Measurements from ENCODE around the gene PPP1R13B.

The PPP1R13B gene

DNA sequence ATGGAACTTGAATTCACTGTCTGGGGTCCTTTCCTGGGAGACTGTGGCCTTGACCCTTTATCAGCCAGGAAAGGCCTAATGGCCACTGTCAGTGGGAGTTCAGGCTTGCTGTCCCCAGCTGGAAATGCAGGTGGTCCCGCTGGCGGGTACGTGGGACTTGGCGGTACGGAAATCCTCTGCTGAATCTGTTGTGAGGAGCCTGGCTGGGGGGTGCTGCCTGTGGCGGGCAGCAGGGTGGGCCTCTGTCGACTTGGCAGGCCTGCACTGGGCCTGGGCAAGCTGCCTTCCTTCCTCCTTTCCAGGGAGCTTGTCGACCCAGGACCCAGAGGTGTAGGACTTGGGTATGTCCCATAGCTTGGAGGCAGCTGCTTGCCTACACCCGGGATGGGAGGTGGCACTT, 105.5 kb downstream of the PPP1R13B start:
- Histone ChIP-seq H3K9ac (ENCODE audit: low read length in 5 of 5) (no peak overlapping the region), H3K27me3 (ENCODE audit: control insufficient read depth in 5 of 5, insufficient read depth in 4 of 5, low read length in 5 of 5) (no peaks in the 10 kb centered on the region), H3K4me1 (ENCODE audit: control insufficient read depth in 5 of 5, insufficient read depth in 5 of 5, low read length in 5 of 5) (peaks cover 4 to 32% (median 21%) of the 10 kb centered on the region in 5 donors), H3K27ac (ENCODE audit: low read depth, low read length) (no peak overlapping the region), H3K4me3 (ENCODE audit: low read depth in 1 of 5, low read length in 5 of 5) (no peak overlapping the region), H3K36me3 (ENCODE audit: control insufficient read depth in 5 of 5, insufficient read depth in 5 of 5, low read length in 5 of 5) (peaks cover 0 to 55% (median 35%) of the 10 kb centered on the region in 5 donors), H3K9me3 (ENCODE audit: control insufficient read depth in 5 of 5, low read length in 5 of 5) (no peaks in the 10 kb centered on the region)

DNA sequence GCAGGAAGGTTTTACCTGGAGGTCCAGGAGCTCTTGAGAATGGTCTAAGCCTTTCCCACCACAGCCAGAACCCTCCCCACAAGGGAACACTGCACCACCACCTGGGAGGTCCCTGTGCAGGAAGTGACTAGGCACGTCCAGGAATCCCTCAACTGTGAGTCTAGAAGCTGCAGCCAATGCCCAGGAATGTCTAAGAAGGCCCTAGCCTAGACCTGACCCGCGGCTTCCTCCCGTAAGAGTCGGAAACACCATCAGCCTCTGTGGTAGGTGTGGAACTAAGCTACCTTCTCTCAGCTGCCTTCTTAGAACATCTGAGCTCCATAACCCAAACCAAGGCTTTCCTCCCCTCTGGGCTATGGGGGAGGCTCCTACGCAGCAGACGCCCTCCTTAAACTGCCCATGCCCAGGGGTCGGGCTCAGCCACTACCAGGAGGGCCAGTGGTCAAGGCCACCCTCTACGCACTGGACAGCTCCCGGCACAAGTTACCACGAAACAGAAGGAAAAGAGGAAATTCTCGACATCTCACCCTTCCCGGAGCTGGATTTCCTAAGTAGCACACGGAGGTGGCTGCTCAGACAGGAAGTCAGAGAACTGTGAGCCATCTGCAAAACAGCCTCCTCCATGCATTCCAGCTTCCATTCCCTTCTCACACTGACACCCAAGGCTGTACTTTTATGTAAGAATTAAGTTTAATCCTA, 106.2 kb downstream of the PPP1R13B start:
- Histone ChIP-seq H3K27me3 (ENCODE audit: control insufficient read depth in 5 of 5, insufficient read depth in 4 of 5, low read length in 5 of 5) (no peaks in the 10 kb centered on the region), H3K4me1 (ENCODE audit: control insufficient read depth in 5 of 5, insufficient read depth in 5 of 5, low read length in 5 of 5) (peaks cover 6 to 40% (median 28%) of the 10 kb centered on the region in 5 donors), H3K9me3 (ENCODE audit: control insufficient read depth in 5 of 5, low read length in 5 of 5) (no peaks in the 10 kb centered on the region), H3K4me3 (ENCODE audit: low read depth in 1 of 5, low read length in 5 of 5) (no peak overlapping the region), H3K36me3 (ENCODE audit: control insufficient read depth in 5 of 5, insufficient read depth in 5 of 5, low read length in 5 of 5) (peaks cover 0 to 55% (median 37%) of the 10 kb centered on the region in 5 donors), H3K9ac (ENCODE audit: low read length in 5 of 5) (no peak overlapping the region), H3K27ac (ENCODE audit: low read depth, low read length) (no peak overlapping the region)

DNA sequence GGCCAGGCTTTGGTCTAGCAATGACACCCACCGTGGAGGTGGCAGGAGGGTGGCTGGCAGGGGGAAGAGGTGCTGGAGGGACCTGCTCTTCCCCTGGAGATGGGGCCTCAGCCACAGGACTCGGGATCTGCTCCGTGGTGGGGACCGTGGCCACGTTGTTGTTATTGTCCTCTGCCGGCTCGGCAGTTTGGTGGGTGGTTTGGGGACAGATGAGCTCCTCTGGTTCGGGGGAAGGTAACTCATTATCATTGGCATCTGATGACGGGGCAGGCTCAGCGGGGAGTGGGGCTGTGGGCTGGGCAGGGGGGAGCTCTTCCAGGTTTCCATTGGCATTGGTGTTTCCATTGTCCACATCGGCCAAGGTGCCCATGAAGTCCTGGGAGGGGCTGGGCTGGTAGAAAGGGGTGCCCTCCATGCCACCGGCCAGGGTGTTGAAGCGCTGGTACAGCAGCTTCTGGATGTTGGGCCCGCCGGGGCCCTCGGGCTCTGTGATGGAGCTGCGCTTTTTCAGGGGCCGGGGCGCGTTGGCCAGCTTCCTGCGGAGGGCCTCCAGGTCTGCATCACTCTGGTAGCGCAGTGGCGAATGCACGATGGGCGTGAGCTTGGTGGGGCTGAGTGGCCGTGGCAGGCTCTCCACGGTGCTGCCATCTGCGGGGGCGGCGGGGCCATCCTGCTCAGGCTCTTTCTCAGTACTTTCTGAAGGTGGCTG, 107.4 kb downstream of the PPP1R13B start:
- no peaks in the 10 kb centered on the region for H3K9me3 ChIP-seq (ENCODE audit: control insufficient read depth in 5 of 5, low read length in 5 of 5)
- H3K4me1 ChIP-seq (ENCODE audit: control insufficient read depth in 5 of 5, insufficient read depth in 5 of 5, low read length in 5 of 5): peaks cover 8 to 51% (median 37%) of the 10 kb centered on the region in 5 donors
- H3K27me3 ChIP-seq (ENCODE audit: control insufficient read depth in 5 of 5, insufficient read depth in 4 of 5, low read length in 5 of 5): no peaks in the 10 kb centered on the region
- H3K4me3 ChIP-seq (ENCODE audit: low read depth in 1 of 5, low read length in 5 of 5): no peak overlapping the region
- no peak overlapping the region for H3K9ac ChIP-seq (ENCODE audit: low read length in 5 of 5)
- no peak overlapping the region for H3K27ac ChIP-seq (ENCODE audit: low read depth, low read length)
- peaks cover 0 to 56% (median 33%) of the 10 kb centered on the region in 5 donors for H3K36me3 ChIP-seq (ENCODE audit: control insufficient read depth in 5 of 5, insufficient read depth in 5 of 5, low read length in 5 of 5)

DNA sequence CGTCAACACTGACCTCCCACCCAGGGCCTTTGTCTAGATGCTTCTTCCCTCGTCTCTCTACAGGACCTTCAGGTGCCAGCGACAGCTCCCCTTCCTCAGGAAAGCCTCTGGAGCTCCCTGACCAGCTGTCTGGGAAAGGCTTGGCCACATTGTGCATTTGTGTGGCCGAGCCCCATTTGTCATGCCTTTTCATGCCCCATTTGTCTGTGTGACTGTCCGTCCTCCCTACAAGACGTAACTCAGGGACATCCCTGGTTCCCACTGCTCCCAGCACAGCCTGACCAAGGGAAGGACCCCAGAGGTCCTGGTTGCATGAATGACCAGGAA, 107.9 kb downstream of the PPP1R13B start:
- Histone ChIP-seq H3K27ac (ENCODE audit: low read depth, low read length) (no peak overlapping the region), H3K4me3 (ENCODE audit: low read depth in 1 of 5, low read length in 5 of 5) (no peak overlapping the region), H3K27me3 (ENCODE audit: control insufficient read depth in 5 of 5, insufficient read depth in 4 of 5, low read length in 5 of 5) (no peaks in the 10 kb centered on the region), H3K9ac (ENCODE audit: low read length in 5 of 5) (no peak overlapping the region), H3K9me3 (ENCODE audit: control insufficient read depth in 5 of 5, low read length in 5 of 5) (no peaks in the 10 kb centered on the region), H3K36me3 (ENCODE audit: control insufficient read depth in 5 of 5, insufficient read depth in 5 of 5, low read length in 5 of 5) (peaks cover 0 to 54% (median 29%) of the 10 kb centered on the region in 5 donors), H3K4me1 (ENCODE audit: control insufficient read depth in 5 of 5, insufficient read depth in 5 of 5, low read length in 5 of 5) (peaks cover 8 to 57% (median 40%) of the 10 kb centered on the region in 5 donors)

DNA sequence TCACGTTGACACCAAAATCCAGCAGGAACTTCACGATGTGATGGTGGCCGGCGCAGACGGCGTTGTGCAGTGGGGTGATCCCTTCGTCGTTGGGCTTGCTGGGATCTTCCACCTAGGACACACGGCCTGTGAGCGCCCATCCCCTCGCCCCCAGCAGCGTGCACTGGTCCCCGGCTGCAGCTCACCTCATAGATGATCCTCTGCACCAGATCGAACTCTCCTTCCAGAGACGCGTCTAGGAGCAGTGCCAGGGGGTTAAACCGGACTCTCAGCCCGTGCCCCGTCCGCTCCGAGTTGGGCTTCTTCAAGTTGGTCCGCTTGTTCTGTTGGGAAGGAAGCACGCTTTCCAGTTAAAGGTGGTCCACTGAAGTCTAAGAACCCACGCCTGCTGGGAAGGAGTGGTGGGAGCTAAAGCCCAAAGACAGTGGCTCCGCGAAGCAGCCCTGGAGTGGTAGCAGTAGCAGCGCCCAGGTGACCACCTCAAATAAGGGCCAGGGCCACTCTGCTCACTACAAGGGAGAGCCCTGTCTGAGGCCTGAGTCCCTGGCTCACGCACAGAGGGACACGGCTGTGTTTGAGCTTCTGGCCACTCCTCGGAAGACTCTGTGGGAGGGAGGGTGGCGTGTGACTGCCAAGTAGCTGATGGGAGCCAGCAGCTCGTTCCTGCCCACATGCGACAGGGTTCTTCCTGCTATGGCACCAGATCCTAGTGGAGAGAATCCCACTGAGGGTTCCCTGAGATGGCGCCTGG, 108.5 kb downstream of the PPP1R13B start:
- H3K27me3 ChIP-seq (ENCODE audit: control insufficient read depth in 5 of 5, insufficient read depth in 4 of 5, low read length in 5 of 5): no peaks in the 10 kb centered on the region
- peaks cover 8 to 57% (median 40%) of the 10 kb centered on the region in 5 donors for H3K4me1 ChIP-seq (ENCODE audit: control insufficient read depth in 5 of 5, insufficient read depth in 5 of 5, low read length in 5 of 5)
- H3K9me3 ChIP-seq (ENCODE audit: control insufficient read depth in 5 of 5, low read length in 5 of 5): no peaks in the 10 kb centered on the region
- H3K9ac ChIP-seq (ENCODE audit: low read length in 5 of 5): no peak overlapping the region
- H3K4me3 ChIP-seq (ENCODE audit: low read depth in 1 of 5, low read length in 5 of 5): no peak overlapping the region
- H3K36me3 ChIP-seq (ENCODE audit: control insufficient read depth in 5 of 5, insufficient read depth in 5 of 5, low read length in 5 of 5): peaks cover 0 to 59% (median 34%) of the 10 kb centered on the region in 5 donors
- no peak overlapping the region for H3K27ac ChIP-seq (ENCODE audit: low read depth, low read length)

DNA sequence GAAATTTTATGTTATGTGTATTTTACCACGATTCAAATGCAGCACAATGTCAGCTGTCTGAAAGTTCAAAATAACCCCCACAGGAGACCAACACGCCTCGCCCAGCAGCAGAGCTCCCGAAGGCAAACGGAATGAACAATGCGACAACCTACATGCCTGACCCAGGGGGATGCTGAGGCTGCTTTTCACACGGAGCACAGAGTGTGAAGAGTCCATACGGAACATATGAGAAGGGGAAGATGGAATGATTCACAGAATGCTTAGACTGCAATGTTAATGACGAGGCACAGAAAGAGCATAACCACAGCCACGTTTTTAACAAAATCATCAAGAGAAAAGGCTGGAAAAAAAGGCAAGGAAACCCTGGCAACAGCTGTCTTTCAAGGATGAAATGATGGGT, 109.2 kb downstream of the PPP1R13B start:
- H3K9me3 ChIP-seq (ENCODE audit: control insufficient read depth in 5 of 5, low read length in 5 of 5): no peaks in the 10 kb centered on the region
- H3K9ac ChIP-seq (ENCODE audit: low read length in 5 of 5): no peak overlapping the region
- H3K36me3 ChIP-seq (ENCODE audit: control insufficient read depth in 5 of 5, insufficient read depth in 5 of 5, low read length in 5 of 5): peaks cover 0 to 64% (median 40%) of the 10 kb centered on the region in 5 donors
- H3K27ac ChIP-seq (ENCODE audit: low read depth, low read length): no peak overlapping the region
- peaks cover 8 to 57% (median 40%) of the 10 kb centered on the region in 5 donors for H3K4me1 ChIP-seq (ENCODE audit: control insufficient read depth in 5 of 5, insufficient read depth in 5 of 5, low read length in 5 of 5)
- H3K27me3 ChIP-seq (ENCODE audit: control insufficient read depth in 5 of 5, insufficient read depth in 4 of 5, low read length in 5 of 5): no peaks in the 10 kb centered on the region
- no peak overlapping the region for H3K4me3 ChIP-seq (ENCODE audit: low read depth in 1 of 5, low read length in 5 of 5)

DNA sequence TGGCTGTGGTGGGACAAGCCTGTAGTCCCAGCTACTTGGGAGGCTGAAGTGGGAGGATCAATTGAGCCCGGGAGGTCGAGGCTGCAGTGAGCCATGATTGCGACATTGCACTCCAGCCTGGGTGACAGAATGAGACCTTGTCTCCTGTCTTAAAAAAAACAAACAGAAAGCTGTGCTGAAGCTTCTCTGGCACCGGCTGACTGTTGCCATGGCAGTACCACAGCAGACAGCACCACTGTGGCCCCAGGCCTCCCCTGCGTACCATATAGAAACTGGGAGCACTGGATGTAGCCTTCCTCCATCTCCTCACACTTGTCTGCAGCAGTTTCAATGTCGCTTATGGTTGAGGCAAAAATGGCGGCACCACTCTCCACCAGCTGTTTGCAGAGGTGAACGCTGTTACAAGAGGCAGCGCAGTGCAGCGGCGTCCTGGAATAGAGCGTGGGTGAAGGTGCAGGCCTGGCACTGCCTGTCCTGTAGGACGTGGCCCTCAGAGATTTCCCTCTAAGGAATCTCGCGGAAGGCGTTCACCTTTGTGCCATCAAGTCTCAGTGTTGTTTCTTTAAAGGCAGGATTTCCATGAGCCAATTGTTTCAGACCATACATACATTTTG, 109.8 kb downstream of the PPP1R13B start:
- H3K36me3 ChIP-seq (ENCODE audit: control insufficient read depth in 5 of 5, insufficient read depth in 5 of 5, low read length in 5 of 5): peaks cover 0 to 70% (median 47%) of the 10 kb centered on the region in 5 donors
- H3K27me3 ChIP-seq (ENCODE audit: control insufficient read depth in 5 of 5, insufficient read depth in 4 of 5, low read length in 5 of 5): no peaks in the 10 kb centered on the region
- no peak overlapping the region for H3K27ac ChIP-seq (ENCODE audit: low read depth, low read length)
- H3K9me3 ChIP-seq (ENCODE audit: control insufficient read depth in 5 of 5, low read length in 5 of 5): no peaks in the 10 kb centered on the region
- H3K4me3 ChIP-seq (ENCODE audit: low read depth in 1 of 5, low read length in 5 of 5): no peak overlapping the region
- H3K9ac ChIP-seq (ENCODE audit: low read length in 5 of 5): no peak overlapping the region
- peaks cover 8 to 56% (median 40%) of the 10 kb centered on the region in 5 donors for H3K4me1 ChIP-seq (ENCODE audit: control insufficient read depth in 5 of 5, insufficient read depth in 5 of 5, low read length in 5 of 5)

DNA sequence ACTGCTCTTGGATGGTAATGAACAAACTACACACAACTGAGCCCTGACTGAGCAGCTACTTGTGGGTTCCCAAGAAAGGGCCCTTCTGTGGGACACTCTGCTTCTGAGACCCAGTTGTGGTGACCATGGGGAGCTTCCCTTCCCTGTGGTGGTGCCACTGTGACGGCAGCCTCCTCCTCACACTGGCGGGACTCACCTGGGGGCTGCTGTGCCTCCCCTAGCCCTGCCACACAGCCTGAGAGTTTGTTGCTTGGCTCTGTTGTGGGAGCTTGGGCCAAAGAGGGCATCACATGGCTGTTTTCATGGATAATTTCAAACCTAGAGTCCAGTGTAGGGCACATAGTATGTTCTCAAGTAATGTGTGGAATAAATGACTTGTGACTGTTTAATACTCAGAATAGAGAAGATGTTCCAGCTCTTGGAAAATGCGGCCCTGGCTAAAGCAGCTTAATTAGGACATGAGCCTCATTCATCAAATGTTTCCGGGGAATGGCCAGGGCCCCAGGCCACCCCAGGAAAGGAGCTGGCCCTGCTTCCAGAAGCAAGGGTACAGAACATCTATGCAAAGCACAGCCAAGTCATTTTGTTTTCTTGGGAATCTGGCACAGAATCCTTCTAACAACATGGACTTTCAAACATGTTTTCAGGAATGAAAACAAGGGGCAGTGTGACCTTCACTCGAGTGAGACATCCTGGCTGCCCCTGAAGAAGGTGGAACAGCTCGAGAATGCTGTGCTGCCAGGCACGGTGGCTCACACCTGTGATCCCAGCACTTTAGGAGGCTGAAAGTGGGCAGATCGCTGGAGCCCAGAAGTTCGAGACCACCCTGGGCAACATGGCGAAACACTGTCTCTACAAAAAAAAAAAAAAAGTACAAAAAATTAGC, 110.6 kb downstream of the PPP1R13B start:
- Histone ChIP-seq H3K27me3 (ENCODE audit: control insufficient read depth in 5 of 5, insufficient read depth in 4 of 5, low read length in 5 of 5) (no peaks in the 10 kb centered on the region), H3K27ac (ENCODE audit: low read depth, low read length) (no peak overlapping the region), H3K36me3 (ENCODE audit: control insufficient read depth in 5 of 5, insufficient read depth in 5 of 5, low read length in 5 of 5) (peaks cover 0 to 72% (median 49%) of the 10 kb centered on the region in 5 donors), H3K4me1 (ENCODE audit: control insufficient read depth in 5 of 5, insufficient read depth in 5 of 5, low read length in 5 of 5) (peaks cover 8 to 56% (median 42%) of the 10 kb centered on the region in 5 donors), H3K9ac (ENCODE audit: low read length in 5 of 5) (peak overlapping the region in 1 of 5 donors; percentile 10), H3K4me3 (ENCODE audit: low read depth in 1 of 5, low read length in 5 of 5) (no peak overlapping the region), H3K9me3 (ENCODE audit: control insufficient read depth in 5 of 5, low read length in 5 of 5) (no peaks in the 10 kb centered on the region)

DNA sequence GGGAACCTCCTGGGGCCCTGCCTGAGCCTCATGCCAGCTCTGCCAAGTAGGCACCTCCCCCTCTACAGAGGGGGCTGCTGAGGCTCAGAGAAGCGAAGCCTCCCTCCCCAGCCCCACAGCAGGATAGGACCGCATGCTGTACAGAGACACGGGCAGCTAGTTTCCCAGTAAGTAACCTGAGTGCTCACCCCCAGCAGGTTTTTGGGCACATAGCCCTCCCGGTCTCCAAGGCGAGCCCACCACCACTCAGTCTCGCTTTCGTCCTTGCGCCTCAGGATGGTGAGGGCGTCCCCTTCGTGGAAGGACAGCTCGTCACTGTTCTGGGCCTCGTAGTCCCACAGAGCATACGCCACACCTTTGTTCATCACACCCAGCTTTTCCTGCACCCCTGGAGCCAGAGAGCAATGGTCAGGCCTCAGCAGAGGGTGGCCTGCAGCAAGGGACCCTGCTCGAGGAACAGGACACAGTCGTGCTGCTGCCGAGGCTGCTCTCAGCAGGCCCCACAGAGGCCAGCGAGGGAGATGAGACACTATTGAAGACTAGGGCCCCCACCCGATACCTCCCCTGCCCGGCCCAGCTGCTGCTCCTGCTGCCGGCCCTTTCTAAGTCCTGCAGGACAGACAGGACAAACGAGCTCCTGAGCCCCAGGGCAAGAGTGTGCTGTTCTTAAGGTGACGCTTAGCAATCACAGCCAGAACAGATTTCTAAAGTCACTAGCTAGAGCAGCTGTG, 111.4 kb downstream of the PPP1R13B start:
- Histone ChIP-seq H3K9me3 (ENCODE audit: control insufficient read depth in 5 of 5, low read length in 5 of 5) (no peaks in the 10 kb centered on the region), H3K27ac (ENCODE audit: low read depth, low read length) (no peak overlapping the region), H3K27me3 (ENCODE audit: control insufficient read depth in 5 of 5, insufficient read depth in 4 of 5, low read length in 5 of 5) (no peaks in the 10 kb centered on the region), H3K9ac (ENCODE audit: low read length in 5 of 5) (no peak overlapping the region), H3K4me1 (ENCODE audit: control insufficient read depth in 5 of 5, insufficient read depth in 5 of 5, low read length in 5 of 5) (peaks cover 7 to 60% (median 43%) of the 10 kb centered on the region in 5 donors), H3K36me3 (ENCODE audit: control insufficient read depth in 5 of 5, insufficient read depth in 5 of 5, low read length in 5 of 5) (peaks cover 0 to 72% (median 48%) of the 10 kb centered on the region in 5 donors), H3K4me3 (ENCODE audit: low read depth in 1 of 5, low read length in 5 of 5) (no peak overlapping the region)
